ENCODE data around the gene SDCBP2. TPM values are rescaled to one million over a fixed set of nuclear protein-coding genes. Genes with fewer than 3 reads are reported as not detected.

The SDCBP2 gene
- total and polyA plus RNA-seq, 2 of the 13 experiments (the other 11 are each of a cell fraction or from before 2014, with no cell fraction given) = 1.2 to 2.4 TPM

DNA sequence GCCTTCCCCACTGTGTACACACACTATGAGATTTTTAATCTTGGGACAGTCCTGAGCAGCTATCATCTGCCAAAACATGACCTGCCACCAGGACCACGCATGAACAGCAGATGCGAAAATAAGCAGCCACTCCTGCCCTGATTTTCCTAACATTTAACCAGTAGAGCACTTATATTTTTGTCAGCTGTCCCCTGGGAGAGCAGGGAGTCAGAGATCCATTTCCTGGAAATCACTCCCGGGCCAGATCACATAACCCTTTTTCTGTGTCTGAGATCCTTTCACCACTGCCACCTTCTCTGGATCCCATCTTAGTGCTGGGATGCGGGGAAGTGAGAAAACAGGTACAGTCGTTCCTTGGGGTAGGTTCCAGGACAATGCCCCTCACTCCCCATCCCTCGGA is 5.7 kb downstream of the SDCBP2 start:
- FAIRE-seq = no peak
- ChIA-PET CTCF (ENCODE audit: low intra/inter-chr PET ratio, low total read pairs) (no interaction called here), POLR2A (no interaction called here)
- in situ Hi-C loops (cut with HindIII; ENCODE audit: extremely low pct_ligation_motif_present, low pct_unique_long_range_greater_than_20kb) = no loop called here
- intact Hi-C loops (cut with micrococcal nuclease; ENCODE audit: unreplicated experiment) = no loop called here
- Histone ChIP-seq H4K20me1 (ENCODE audit: insufficient read depth, low read length) (peaks cover 11% of the 10 kb centered on the region; the same call in 1 of the 2 replicates), H3K27me3 (ENCODE audit: control insufficient read depth in 1 of 2, insufficient read depth in 2 of 2, low read length in 2 of 2) (no peaks in the 10 kb centered on the region; a peak in 2 of 5 replicates), H3K4me3 (replicated peaks in 1 of 3; ENCODE audit: insufficient read depth in 1 of 3, low read depth in 2 of 3, low read length in 3 of 3) (no peak overlapping the region), H2AFZ (ENCODE audit: low read length) (no peak overlapping the region), H3K4me2 (ENCODE audit: low read depth, low read length) (no peak overlapping the region), H3K79me2 (ENCODE audit: insufficient read depth, low read length) (peaks cover 30% of the 10 kb centered on the region), H3K9me3 (ENCODE audit: low read length) (no peaks in the 10 kb centered on the region), H3K4me1 (ENCODE audit: insufficient read depth, low read length) (peaks cover 53% of the 10 kb centered on the region), H3K9ac (ENCODE audit: insufficient read depth, low read depth, low read length) (no peak overlapping the region), H3K27ac (ENCODE audit: extremely low read length, insufficient read depth, low read length) (no peak overlapping the region), H3K36me3 (replicated peaks in 1 of 2; ENCODE audit: control insufficient read depth in 1 of 2, insufficient read depth in 2 of 2, low read length in 2 of 2) (no peaks in the 10 kb centered on the region)
- ATAC-seq = no peak
- no TSS peak for BruUV-seq (replicated peaks)
- DNase-seq (ENCODE audit: low spot score) = no peak
- WGBS (ENCODE audit: low lambda C conversion rate) = 59% methylated on average over 6 of the region's 6 CpGs
- TF ChIP-seq ZNF710 (CRISPR knock-in tag; IDR thresholded peaks at IDR 0.05; ENCODE audit: borderline replicate concordance) = no peak
- no peak for TF ChIP-seq ZNF205 (CRISPR knock-in tag; IDR thresholded peaks at IDR 0.05)
- no peak for TF ChIP-seq ZFP36 (IDR thresholded peaks at IDR 0.05; ENCODE audit: borderline replicate concordance, low read depth, low read length, partially characterized antibody)
- TF ChIP-seq, protein P1, sequence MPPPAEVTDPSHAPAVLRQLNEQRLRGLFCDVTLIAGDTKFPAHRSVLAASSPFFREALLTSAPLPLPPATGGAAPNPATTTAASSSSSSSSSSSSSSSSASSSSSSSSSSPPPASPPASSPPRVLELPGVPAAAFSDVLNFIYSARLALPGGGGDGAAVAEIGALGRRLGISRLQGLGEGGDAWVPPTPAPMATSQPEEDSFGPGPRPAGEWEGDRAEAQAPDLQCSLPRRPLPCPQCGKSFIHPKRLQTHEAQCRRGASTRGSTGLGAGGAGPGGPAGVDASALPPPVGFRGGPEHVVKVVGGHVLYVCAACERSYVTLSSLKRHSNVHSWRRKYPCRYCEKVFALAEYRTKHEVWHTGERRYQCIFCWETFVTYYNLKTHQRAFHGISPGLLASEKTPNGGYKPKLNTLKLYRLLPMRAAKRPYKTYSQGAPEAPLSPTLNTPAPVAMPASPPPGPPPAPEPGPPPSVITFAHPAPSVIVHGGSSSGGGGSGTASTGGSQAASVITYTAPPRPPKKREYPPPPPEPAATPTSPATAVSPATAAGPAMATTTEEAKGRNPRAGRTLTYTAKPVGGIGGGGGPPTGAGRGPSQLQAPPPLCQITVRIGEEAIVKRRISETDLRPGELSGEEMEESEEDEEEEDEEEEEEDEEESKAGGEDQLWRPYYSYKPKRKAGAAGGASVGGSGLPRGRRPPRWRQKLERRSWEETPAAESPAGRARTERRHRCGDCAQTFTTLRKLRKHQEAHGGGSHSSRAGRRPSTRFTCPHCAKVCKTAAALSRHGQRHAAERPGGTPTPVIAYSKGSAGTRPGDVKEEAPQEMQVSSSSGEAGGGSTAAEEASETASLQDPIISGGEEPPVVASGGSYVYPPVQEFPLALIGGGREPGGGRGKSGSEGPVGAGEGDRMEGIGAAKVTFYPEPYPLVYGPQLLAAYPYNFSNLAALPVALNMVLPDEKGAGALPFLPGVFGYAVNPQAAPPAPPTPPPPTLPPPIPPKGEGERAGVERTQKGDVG (CRISPR knock-in tag; IDR thresholded peaks at IDR 0.05; ENCODE audit: borderline replicate concordance) = no peak
- TF ChIP-seq ZNF317 (CRISPR knock-in tag; IDR thresholded peaks at IDR 0.05) = no peak
- TF ChIP-seq ZBTB40 (IDR thresholded peaks at IDR 0.05) = no peak
- no peak for TF ChIP-seq ZBTB40 (CRISPR knock-in tag; IDR thresholded peaks at IDR 0.05)
- no peak for TF ChIP-seq ZNF34 (CRISPR knock-in tag; IDR thresholded peaks at IDR 0.05; ENCODE audit: borderline replicate concordance)
- no peak for TF ChIP-seq ZFP62 (CRISPR knock-in tag; IDR thresholded peaks at IDR 0.05)
- TF ChIP-seq NCOR1 (IDR thresholded peaks at IDR 0.05; ENCODE audit: borderline replicate concordance, low read length) = no peak
